ENCODE data around the gene FYCO1.

The FYCO1 gene

GRCh38 chr3:45959201-45959600 lies 36.4 kb downstream of the FYCO1 start:
- no peak for DNase-seq

DNA sequence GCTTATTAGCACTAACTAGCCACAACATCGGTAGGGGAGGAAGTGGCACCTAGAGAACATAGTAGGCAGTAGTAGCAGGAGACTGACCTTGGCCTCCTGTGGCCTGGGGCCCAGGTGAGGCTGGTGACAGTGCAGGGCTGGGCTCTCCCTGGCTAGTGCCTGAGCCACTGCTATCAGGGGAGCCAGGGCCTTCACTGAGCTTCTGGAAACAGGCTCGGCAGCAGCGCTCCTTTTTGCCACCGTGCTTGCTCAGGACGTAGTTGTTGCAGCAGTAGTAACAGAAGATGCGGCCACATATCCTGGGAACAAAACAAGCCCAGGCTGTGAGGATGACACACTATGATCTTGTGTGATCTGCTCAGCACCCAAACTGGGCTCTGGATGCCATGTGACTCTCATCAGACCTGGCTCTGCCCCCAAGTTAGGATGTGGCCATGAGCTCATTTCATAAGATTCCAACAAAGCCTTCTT lies 37.3 kb downstream of the FYCO1 start:
- peak in 1 of 3 donors; percentile 8 for DNase-seq

DNA sequence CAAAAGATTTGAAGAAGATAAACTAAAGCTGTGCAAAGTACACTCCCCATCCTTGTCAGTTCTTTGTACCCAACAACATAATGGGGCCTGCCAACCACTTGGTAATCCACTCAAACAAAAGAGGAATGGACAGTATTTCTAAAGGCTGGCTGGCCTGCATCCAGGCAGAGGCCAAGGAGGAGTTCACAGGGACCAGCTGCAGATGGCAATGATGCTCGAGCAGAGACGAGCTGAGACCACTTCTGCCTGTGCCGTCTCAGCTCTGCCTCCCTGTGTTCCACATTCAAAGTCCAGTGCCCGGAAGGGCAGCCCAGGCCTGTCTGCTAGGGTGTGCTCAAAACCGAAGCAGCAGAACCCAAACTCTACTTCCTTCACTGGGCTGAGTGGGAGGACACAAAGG lies 38.0 kb downstream of the FYCO1 start:
- no peak for DNase-seq

DNA sequence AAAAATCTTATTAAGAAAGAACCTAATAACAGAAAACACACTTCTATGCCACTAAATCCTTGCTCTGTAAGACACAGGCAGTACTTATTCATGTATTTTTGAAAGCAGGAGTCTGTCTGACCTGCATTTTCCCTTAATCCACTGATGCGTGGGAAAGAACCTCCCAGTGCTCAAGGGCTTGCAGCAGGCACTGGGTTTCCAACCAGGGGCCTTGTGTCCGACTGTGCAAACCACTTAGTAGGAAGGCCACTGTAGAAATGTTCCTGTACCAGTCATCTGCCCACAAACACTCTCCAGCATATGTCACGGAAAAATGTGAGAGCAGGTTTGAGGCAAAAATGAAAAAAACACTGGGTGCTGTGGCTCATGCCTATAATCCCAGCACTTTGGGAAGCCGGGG lies 39.9 kb downstream of the FYCO1 start:
- DNase-seq = no peak

- no peak for DNase-seq
These were observed 40.5 kb downstream of the FYCO1 start for GRCh38 chr3:45955017-45955647.

DNA sequence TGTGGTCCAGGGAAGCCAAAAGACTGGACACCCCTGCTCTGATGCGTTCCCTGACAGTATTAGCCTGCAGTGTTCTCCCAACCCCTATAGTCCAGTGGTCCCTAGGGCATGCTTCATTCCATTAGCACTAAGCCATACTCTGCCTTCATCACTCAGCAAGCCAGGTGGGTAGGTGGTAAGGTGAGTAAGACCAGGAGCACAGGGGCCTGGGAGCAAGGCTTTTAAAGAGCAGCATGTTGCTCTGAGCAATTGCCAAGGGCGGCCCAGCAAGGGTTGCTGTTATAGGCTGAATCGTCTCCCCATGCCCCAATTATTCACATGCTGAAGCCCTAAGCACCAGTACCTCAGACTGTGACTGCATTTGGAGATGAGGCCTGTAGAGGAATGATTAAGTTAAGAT lies 41.3 kb downstream of the FYCO1 start:
- no peak for DNase-seq

- DNase-seq = no peak
These were observed 42.1 kb downstream of the FYCO1 start for GRCh38 chr3:45953536-45953935.

- no peak for DNase-seq
These were observed 43.2 kb downstream of the FYCO1 start for GRCh38 chr3:45952456-45952855.

- DNase-seq = no peak
These were observed 43.7 kb downstream of the FYCO1 start for GRCh38 chr3:45951946-45952345.

- DNase-seq = no peak
These were observed 44.7 kb downstream of the FYCO1 start for GRCh38 chr3:45950686-45951600.

DNA sequence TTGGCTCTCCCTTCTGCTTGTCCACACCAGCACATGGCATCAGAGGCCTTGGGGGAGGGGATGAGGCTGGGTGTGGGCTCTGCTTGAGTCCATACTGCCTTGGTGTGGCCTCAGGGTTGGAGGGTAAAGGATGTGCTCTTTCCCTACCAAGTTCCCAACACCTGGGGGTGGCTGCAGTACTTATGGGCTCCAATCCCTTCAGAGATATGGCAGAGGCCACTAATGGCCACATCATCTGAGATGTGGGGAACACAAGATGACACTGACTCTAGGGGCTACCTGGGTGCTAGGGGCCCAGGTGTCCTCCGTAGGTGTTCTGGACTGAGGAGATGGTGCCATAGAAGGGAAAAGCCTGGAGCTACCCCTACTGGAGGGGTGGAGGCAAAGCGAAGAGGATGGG lies 45.5 kb downstream of the FYCO1 start:
- no peak for DNase-seq

DNA sequence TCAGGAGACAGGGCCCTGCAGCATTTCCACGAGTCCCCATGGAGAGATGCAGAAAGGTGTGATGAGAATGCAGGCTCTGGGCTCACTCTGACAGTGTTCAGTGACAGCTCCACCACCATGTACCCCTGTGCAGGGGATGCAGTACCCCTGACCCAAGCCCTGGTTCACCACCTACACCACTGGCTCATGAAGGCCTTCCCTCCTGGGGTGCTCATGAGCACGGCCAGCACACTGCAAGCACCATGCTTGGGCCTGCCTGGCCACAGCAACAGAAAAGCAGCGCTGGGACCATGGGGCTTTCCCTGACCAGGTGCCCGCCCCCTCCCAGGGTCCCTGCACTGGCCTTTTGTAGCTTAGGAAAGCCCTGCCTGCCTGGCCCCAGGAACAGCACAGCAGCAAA lies 46.2 kb downstream of the FYCO1 start:
- no peak for DNase-seq

DNA sequence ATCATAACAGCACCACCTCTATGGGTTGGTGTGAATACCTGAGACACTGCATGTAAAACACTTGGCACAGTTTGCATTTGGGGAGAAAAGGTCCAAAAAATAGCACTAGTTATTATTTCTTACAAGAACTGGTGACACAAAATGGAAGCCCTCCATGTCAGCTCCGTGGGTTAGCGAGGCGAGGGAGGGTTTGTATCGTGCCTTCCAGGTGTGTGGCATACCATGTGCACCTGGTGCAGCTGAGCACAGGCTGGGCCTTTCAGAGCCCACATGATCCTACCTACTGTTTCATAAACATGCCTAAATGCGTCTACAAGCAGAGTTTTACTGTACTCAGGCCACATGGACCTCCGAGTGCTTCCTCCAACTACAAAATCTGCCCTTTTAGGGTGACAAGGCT lies 46.7 kb downstream of the FYCO1 start:
- DNase-seq = no peak

DNA sequence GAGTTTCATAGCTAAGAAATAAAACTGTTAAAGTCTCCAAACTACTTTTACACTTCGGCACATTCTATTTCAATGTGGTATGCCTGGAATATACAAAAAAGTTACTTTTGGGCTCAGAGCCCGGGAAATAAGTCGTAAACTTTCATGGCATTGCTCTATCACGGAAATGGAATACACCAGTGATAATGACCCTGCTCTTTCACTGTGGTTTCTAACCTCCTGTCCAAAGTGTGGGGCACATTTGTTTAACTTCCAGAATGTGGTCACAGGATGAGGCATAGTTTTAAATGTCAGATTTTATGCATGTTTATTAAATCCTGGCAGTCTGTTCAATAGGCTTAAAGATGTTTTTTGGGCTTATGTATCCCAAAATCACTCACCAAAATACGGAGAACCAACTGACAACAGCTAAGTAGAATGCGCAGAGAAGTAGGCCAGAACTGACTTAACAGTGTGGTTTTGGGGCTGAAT lies 47.3 kb downstream of the FYCO1 start:
- no peak for DNase-seq

DNA sequence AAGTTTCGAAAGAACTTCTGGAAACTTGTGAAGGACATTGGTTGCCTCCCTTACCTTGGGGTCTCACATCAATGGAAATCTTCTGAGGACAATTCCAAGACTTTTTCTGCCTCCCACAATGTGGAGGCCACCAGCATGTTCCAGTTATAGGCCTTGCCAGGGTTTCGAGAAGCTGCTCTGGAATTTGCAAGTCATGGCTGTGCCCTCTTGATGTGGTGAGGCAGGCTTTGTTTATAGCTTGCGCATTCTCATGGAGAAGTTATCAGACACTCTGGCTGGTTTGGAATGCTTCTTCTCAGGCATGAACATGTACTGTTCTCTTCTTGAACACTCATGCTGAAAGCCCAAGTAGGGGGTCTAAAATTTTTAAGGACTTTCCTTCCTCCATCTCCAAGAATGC lies 48.3 kb downstream of the FYCO1 start:
- no peak for DNase-seq

- DNase-seq = no peak
These were observed 48.7 kb downstream of the FYCO1 start for GRCh38 chr3:45946875-45947274.

DNA sequence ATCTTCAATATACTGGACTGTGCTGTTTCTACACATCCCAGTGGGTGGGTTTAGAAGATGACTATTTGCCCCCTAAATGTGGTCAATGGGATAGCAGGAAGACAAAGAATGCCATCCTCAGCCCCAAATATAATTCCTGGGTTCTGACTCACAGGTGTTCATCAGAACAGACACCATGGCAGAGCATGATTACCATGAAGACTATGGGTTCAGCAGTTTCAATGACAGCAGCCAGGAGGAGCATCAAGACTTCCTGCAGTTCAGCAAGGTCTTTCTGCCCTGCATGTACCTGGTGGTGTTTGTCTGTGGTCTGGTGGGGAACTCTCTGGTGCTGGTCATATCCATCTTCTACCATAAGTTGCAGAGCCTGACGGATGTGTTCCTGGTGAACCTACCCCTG lies 49.3 kb downstream of the FYCO1 start:
- no peak for DNase-seq

DNA sequence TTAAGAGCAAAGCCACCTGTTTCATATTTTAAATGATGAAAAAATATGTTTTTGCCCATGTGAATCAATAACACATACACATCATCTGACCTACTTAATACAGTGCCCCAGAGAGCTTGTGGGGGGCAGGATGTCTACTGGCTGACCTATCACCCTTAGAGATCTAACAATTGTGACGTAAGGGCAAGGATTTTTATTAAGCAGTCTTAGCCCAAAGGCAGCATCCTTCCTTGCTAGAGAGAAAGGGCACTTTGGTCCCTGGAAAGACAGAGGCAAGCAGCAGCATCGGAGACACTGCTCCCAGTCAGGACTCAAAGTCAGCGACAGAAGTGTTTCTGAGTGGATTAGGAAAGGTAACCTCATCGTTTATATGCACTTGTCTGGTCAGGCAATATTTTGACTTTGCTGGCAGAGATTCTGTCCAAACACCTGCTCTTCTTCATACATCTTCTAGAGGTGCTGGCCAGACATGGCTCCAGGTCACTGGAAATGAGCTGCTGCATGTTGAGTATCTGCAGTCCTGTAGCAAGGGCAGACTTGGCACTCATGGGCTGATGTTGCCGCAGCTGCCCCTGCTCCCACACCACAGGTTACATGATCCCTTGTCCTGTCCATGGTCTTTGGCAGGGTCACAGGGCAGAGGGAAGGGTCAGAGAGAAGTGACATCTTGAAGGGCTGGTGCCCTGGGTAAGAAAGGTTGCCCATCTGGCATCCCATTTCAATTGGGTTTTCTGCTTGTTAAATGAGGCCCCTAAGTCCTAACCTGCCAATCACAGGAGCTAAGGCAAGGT lies 50.6 kb downstream of the FYCO1 start:
- DNase-seq = no peak

- no peak for DNase-seq
These were observed 52.3 kb downstream of the FYCO1 start, which contains the start of gene CXCR6 for GRCh38 chr3:45943207-45943846. Gene CXCR6 (plus strand): TSS chr3:45943464. CDS start chr3:45946482, 3,018 bp downstream.

- peak in 2 of 3 donors; percentile 12 to 44 for DNase-seq
These were observed 53.4 kb downstream of the FYCO1 start for GRCh38 chr3:45942051-45942825.

DNA sequence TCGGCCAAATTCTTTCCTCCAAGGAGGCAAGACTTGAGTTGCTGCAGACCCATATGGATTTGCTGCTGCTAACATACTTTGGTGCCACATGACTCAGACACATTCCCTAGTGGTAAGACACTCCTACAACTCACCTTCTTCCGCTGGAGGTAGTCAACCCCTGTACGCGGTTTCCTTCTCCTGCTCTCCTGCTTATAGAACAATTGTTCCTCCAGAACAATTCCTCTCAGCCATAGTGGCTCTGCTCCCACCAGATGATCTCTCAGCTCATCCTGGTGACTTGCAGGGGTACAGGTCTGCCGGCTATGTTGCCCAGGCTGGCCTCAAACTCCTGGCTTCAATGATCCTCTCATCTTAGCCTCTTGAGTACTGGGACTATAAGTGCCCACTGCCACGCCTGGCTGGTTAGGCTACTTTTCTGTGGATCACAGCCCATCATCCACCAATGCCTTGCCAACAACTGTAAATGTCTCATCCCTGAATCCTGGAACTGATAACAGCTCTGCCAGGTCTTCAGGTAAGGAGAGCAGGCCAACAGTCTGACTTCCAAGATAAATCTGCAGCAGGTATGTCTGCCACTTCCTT lies 54.8 kb downstream of the FYCO1 start:
- DNase-seq = no peak

Data from suppressor macrophage treated with lipopolysaccharide for 1 hour (primary cell).